T-helper 1 cell treated with Interleukin-12 subunit alpha and Interleukin-12 subunit beta and Interleukin-4 antibody, amounts not matched to agents 30 ng/mL and 1 ng/mL, for 36 hours (primary cell): ENCODE results near the gene DNMT3L. TPM values are rescaled to one million over a fixed set of nuclear protein-coding genes. Genes with fewer than 3 reads are reported as not detected.
"Not testable (repeated sequence)": the region's sequence is repeated elsewhere in the genome, so short reads cannot be mapped to it uniquely, and the experiment has no call there.

Source experiments
- intact Hi-C: fragments of 100-400 bp; cut with micrococcal nuclease; formaldehyde crosslinking; loops from one replicate; pipeline ENCODE4 v1.15.1; 2024
- total RNA-seq: library from RNA; stranded (reverse); gene quantifications from 2 replicates; pipeline ENCODE4 v1.2.3, GENCODE V29; 2022

DNMT3L gene
- total RNA-seq, 1 donor from 2014 or later = not detected

GRCh38 chr21:44202590-44203299 lies 59.0 kb downstream of the DNMT3L start:
- intact Hi-C loops = not testable (repeated sequence)

GRCh38 chr21:44199997-44200396 lies 61.7 kb downstream of the DNMT3L start:
- intact Hi-C loops = not testable (repeated sequence)

GRCh38 chr21:44199448-44199847 lies 62.2 kb downstream of the DNMT3L start:
- intact Hi-C loops = no loop called here

GRCh38 chr21:44197156-44197516 lies 64.6 kb downstream of the DNMT3L start:
- intact Hi-C loops = not testable (repeated sequence)

Other genes starting within 250 kb of the DNMT3L start
- gene TRAPPC10, start 249.6 kb downstream of the DNMT3L start, total RNA-seq = 97.1 and 107 TPM in 2 replicates
- 7.1 and 10.8 TPM in 2 replicates for gene PWP2, start 154.5 kb downstream of the DNMT3L start, total RNA-seq
- gene GATD3, start 128.2 kb downstream of the DNMT3L start, total RNA-seq = 10.8 and 11.5 TPM in 2 replicates
- 12.3 and 13.0 TPM in 2 replicates for gene ICOSLG, start 21.0 kb downstream of the DNMT3L start, total RNA-seq
- 2.0 and 2.8 TPM in 2 replicates for gene AIRE, start 24.0 kb upstream of the DNMT3L start, total RNA-seq
- 160 and 164 TPM in 2 replicates for gene PFKL, start 38.2 kb upstream of the DNMT3L start, total RNA-seq
- 17.4 and 17.8 TPM in 2 replicates for gene CFAP410, start 77.5 kb upstream of the DNMT3L start, total RNA-seq
- 35.2 and 35.6 TPM in 2 replicates for gene TRPM2, start 91.7 kb upstream of the DNMT3L start, total RNA-seq
- 2.7 and 2.9 TPM in 2 replicates for gene LRRC3, start 193.6 kb upstream of the DNMT3L start, total RNA-seq